Tibial nerve (tissue), 4 donors: ENCODE measurements around the gene GRM3. TPM values are rescaled to one million over a fixed set of nuclear protein-coding genes. Genes with fewer than 3 reads are reported as not detected.

Experiments
- DNase-seq, 2 donors: peaks; one replicate each; pipeline ENCODE4 v3.0.0-alpha.2; 2019; ENCODE audit warnings: low spot score in 2 of 2
- H3K27ac ChIP-seq, 4 donors: fragments of 200-600 bp; sonication (generic) in 3 of 4; one replicate each; pipeline ENCODE4 v1.5.1; 2017 to 2019; ENCODE audit warnings: mild to moderate bottlenecking in 1 of 4
- H3K27me3 ChIP-seq, 2 donors: fragments of 200-600 bp; sonication (generic) in 1 of 2; one replicate each; pipeline versions ENCODE4 v1.5.1 to v1.6.0; 2017 to 2019
- H3K36me3 ChIP-seq, 3 donors: fragments of 200-600 bp; sonication (generic); one replicate each; pipeline ENCODE4 v1.5.1; 2018 to 2019
- H3K4me1 ChIP-seq, 4 donors: fragments of 200-600 bp; sonication (generic) in 3 of 4; one replicate each; pipeline ENCODE4 v1.5.1; 2017 to 2019
- H3K4me3 ChIP-seq, 4 donors: fragments of 200-600 bp; sonication (generic) in 3 of 4; one replicate each; pipeline ENCODE4 v1.5.1; 2017 to 2019; ENCODE audit warnings: mild to moderate bottlenecking in 1 of 4, moderate library complexity in 1 of 4
- H3K9me3 ChIP-seq, 4 donors: fragments of 200-600 bp; sonication (generic) in 3 of 4; one replicate each; pipeline ENCODE4 v1.5.1; 2017 to 2019
- CTCF ChIP-seq, 5 experiments: fragments of 200-600 bp in 3 of 5; fragments of 450-650 bp in 2 of 5; sonication (generic) in 3 of 5; IDR thresholded peaks; one replicate each; pipeline ENCODE4 v1.5.1; 2016 to 2019; ENCODE audit warnings: antibody characterized with exemption in 5 of 5, mild to moderate bottlenecking in 3 of 5, moderate library complexity in 2 of 5
- EP300 ChIP-seq, 2 donors: sonication (generic); formaldehyde crosslinking; IDR thresholded peaks; one replicate each; pipeline ENCODE4 v1.6.1; 2017; ENCODE audit warnings: antibody characterized with exemption in 2 of 2, mild to moderate bottlenecking in 1 of 2
- POLR2A ChIP-seq, 2 donors: fragments of 450-650 bp; IDR thresholded peaks; one replicate each; pipeline ENCODE4 v1.6.1; 2017; ENCODE audit warnings: antibody characterized with exemption in 2 of 2, mild to moderate bottlenecking in 2 of 2, moderate library complexity in 2 of 2
- WGBS, 2 donors: methylation state at CpG; one replicate each; pipeline ENCODE4 v1.1.5; 2018; 5-methylcytosine and 5-hydroxymethylcytosine counted together
- total RNA-seq, 4 donors: library from RNA; depleted of rRNA; stranded (reverse); fragments of >200 nt; gene quantifications; one replicate each; pipeline ENCODE4 v1.1.0, GENCODE V29; 2016

The GRM3 gene
- total RNA-seq, 4 donors from 2014 or later = not detected

GRCh38 chr7:86760236-86760635 lies 116.5 kb downstream of the GRM3 start:
- TF ChIP-seq POLR2A (IDR thresholded peaks at IDR 0.05) (no peak), EP300 (IDR thresholded peaks at IDR 0.05) (no peak), CTCF (IDR thresholded peaks at IDR 0.05) (no peak)
- no peak for DNase-seq
- Histone ChIP-seq H3K4me1 (no peaks in the 10 kb centered on the region), H3K27ac (no peak overlapping the region), H3K4me3 (no peak overlapping the region), H3K9me3 (no peaks in the 10 kb centered on the region), H3K27me3 (no peaks in the 10 kb centered on the region), H3K36me3 (no peaks in the 10 kb centered on the region)
- 43% methylated on average over 4 of the region's 4 CpGs for WGBS, 2 donors

GRCh38 chr7:86762129-86762528 lies 118.4 kb downstream of the GRM3 start:
- 72 to 79% methylated on average over 2 of the region's 2 CpGs for whole genome bisulfite sequencing, 2 donors

GRCh38 chr7:86765931-86766330 lies 122.2 kb downstream of the GRM3 start:
- H3K36me3 ChIP-seq = no peaks in the 10 kb centered on the region
- no peak overlapping the region for H3K27ac ChIP-seq
- no peak overlapping the region for H3K4me3 ChIP-seq
- 64 to 77% methylated on average over 2 of the region's 2 CpGs for WGBS, 2 donors
- no peaks in the 10 kb centered on the region for H3K9me3 ChIP-seq
- TF ChIP-seq EP300 (IDR thresholded peaks at IDR 0.05) (no peak), CTCF (IDR thresholded peaks at IDR 0.05) (no peak), POLR2A (IDR thresholded peaks at IDR 0.05) (no peak)
- no peak for DNase-seq
- H3K4me1 ChIP-seq = no peaks in the 10 kb centered on the region
- no peaks in the 10 kb centered on the region for H3K27me3 ChIP-seq

More at GRCh38 chr7:86762129-86762528, 118.4 kb downstream of the GRM3 start:
- no peak for DNase-seq
- H3K4me3 ChIP-seq = no peak overlapping the region
- no peaks in the 10 kb centered on the region for H3K27me3 ChIP-seq
- H3K27ac ChIP-seq = no peak overlapping the region
- TF ChIP-seq CTCF (IDR thresholded peaks at IDR 0.05) (no peak), EP300 (IDR thresholded peaks at IDR 0.05) (no peak), POLR2A (IDR thresholded peaks at IDR 0.05) (no peak)
- no peaks in the 10 kb centered on the region for H3K4me1 ChIP-seq
- no peaks in the 10 kb centered on the region for H3K36me3 ChIP-seq
- H3K9me3 ChIP-seq = no peaks in the 10 kb centered on the region

- Histone ChIP-seq H3K4me1 (no peaks in the 10 kb centered on the region), H3K9me3 (no peaks in the 10 kb centered on the region), H3K27ac (no peak overlapping the region), H3K36me3 (no peaks in the 10 kb centered on the region), H3K27me3 (no peaks in the 10 kb centered on the region), H3K4me3 (no peak overlapping the region)
- DNase-seq = no peak
- TF ChIP-seq POLR2A (IDR thresholded peaks at IDR 0.05) (no peak), EP300 (IDR thresholded peaks at IDR 0.05) (no peak), CTCF (IDR thresholded peaks at IDR 0.05) (no peak)
- 52 to 77% methylated on average over 1 of the region's 1 CpG for WGBS, 2 donors
These were observed 124.7 kb downstream of the GRM3 start for GRCh38 chr7:86768394-86768793.

GRCh38 chr7:86768967-86769760 lies 125.5 kb downstream of the GRM3 start:
- Histone ChIP-seq H3K9me3 (no peaks in the 10 kb centered on the region), H3K27ac (no peak overlapping the region), H3K4me3 (no peak overlapping the region), H3K4me1 (no peaks in the 10 kb centered on the region), H3K27me3 (no peaks in the 10 kb centered on the region), H3K36me3 (no peaks in the 10 kb centered on the region)
- 62 to 74% methylated on average over 4 of the region's 4 CpGs for WGBS, 2 donors
- TF ChIP-seq EP300 (IDR thresholded peaks at IDR 0.05) (no peak), CTCF (IDR thresholded peaks at IDR 0.05) (no peak), POLR2A (IDR thresholded peaks at IDR 0.05) (no peak)
- DNase-seq = no peak
